Gastroesophageal sphincter (tissue), 3 donors: ENCODE results near the gene XRCC4.

Experiments
- CTCF ChIP-seq, 4 experiments: fragments of 200-600 bp in 2 of 4; fragments of 450-650 bp in 2 of 4; sonication (generic) in 1 of 4; IDR thresholded peaks; one replicate each; pipeline ENCODE4 v1.5.1; 2017 to 2019; ENCODE audit warnings: antibody characterized with exemption in 4 of 4, mild to moderate bottlenecking in 2 of 4, moderate library complexity in 2 of 4
- EP300 ChIP-seq: sonication (generic); formaldehyde crosslinking; IDR thresholded peaks from one replicate; pipeline ENCODE4 v1.6.1; 2017; ENCODE audit warnings: antibody characterized with exemption, mild to moderate bottlenecking
- POLR2AphosphoS5 ChIP-seq: sonication (generic); formaldehyde crosslinking; IDR thresholded peaks from one replicate; pipeline ENCODE4 v1.6.1; 2017; ENCODE audit warnings: antibody characterized with exemption

- TF ChIP-seq CTCF (IDR thresholded peaks at IDR 0.05), result no peak
- no peak for TF ChIP-seq POLR2AphosphoS5
- no peak for TF ChIP-seq EP300
These were observed 25.1 kb downstream of the XRCC4 start for GRCh38 chr5:83102364-83102980.
